Hepatocyte (in vitro differentiated cells): Measurements from ENCODE around the gene HIRA.

Experiments
- CTCF ChIP-seq: fragments of 200-600 bp; sonication (generic); IDR thresholded peaks from 2 replicates; pipeline ENCODE4 v1.5.1; 2016; ENCODE audit warnings: antibody characterized with exemption, mild to moderate bottlenecking; ENCODE audit not compliant: poor library complexity
- EZH2 ChIP-seq: fragments of 200-600 bp; sonication (generic); IDR thresholded peaks from 2 replicates; pipeline ENCODE4 v1.6.1; 2016; ENCODE audit warnings: antibody characterized with exemption, mild to moderate bottlenecking, borderline replicate concordance

- no peak for TF ChIP-seq CTCF
- TF ChIP-seq EZH2, result no peak
These were observed 12.5 kb downstream of the HIRA start for GRCh38 chr22:19419086-19419463.
